PFSK-1 (cell line): ENCODE measurements around the gene UBA1.
A peak's percentile ranks its signal among the peaks of the same experiment; 100 is the strongest.

ENCODE experiments used
- FOXP2 ChIP-seq: optimal IDR thresholded peaks from 2 replicates; pipeline ENCODE3; 2011; ENCODE audit warnings: borderline replicate concordance, control low read depth, inconsistent platforms; ENCODE audit not compliant: insufficient read depth; ENCODE audit errors: extremely low read length, extremely low read depth
- POLR2AphosphoS5 ChIP-seq: IDR thresholded peaks from 2 replicates; pipeline ENCODE4 v1.6.1; 2012; ENCODE audit warnings: low read depth, mild to moderate bottlenecking, control low read depth, low read length, moderate library complexity
- SIN3A ChIP-seq: IDR thresholded peaks from 2 replicates; pipeline ENCODE4 v1.6.1; 2012; ENCODE audit warnings: mild to moderate bottlenecking, low read length, moderate library complexity, borderline replicate concordance; ENCODE audit not compliant: insufficient read depth
- TAF1 ChIP-seq: IDR thresholded peaks from 2 replicates; pipeline ENCODE4 v1.6.1; 2012; ENCODE audit warnings: low read length, control low read depth, borderline replicate concordance; ENCODE audit not compliant: insufficient read depth
- TF ChIP-seq, protein P1 (sequence below), 2 experiments: IDR thresholded peaks; 2 replicates each; pipeline versions ENCODE4 v1.6.1 to v1.8.0; 2011 to 2012; ENCODE audit warnings: low read depth in 2 of 2, low read length in 2 of 2, control low read depth in 1 of 2, inconsistent platforms in 1 of 2, mild to moderate bottlenecking in 1 of 2, moderate library complexity in 1 of 2; ENCODE audit not compliant: insufficient read depth in 1 of 2

Gene UBA1

DNA sequence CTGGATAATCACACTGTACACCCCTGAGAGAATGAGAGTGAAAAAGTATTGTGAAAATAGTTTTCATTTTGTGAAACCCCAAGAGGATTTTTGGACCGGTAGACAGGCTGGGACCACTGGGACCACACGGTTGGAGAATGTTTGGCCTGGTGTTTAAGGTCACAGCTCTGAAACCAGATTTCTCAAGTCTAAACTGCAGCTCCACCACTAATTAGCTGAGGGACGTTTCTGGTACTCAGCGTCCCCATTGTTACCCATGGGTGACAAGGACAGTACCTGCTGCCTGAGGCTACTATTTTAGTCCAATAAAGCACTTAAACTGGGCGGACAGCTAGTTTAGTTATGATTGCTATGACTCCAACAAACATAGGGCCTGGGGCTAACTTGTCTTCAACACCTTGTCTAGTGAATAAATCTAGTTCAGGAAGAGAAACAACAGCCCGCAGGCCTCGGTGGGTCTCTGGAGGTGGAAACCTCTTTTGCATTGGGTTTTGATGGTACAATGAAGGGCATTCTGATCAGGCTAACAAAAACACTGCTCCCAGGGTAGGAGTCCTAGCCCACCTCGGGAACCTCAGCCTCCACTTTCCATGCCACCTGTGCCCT lies 38.7 kb downstream of the UBA1 start:
- TF ChIP-seq SIN3A (no peak), FOXP2 (no peak), TAF1 (no peak), POLR2AphosphoS5 (no peak)
- TF ChIP-seq, protein P1, sequence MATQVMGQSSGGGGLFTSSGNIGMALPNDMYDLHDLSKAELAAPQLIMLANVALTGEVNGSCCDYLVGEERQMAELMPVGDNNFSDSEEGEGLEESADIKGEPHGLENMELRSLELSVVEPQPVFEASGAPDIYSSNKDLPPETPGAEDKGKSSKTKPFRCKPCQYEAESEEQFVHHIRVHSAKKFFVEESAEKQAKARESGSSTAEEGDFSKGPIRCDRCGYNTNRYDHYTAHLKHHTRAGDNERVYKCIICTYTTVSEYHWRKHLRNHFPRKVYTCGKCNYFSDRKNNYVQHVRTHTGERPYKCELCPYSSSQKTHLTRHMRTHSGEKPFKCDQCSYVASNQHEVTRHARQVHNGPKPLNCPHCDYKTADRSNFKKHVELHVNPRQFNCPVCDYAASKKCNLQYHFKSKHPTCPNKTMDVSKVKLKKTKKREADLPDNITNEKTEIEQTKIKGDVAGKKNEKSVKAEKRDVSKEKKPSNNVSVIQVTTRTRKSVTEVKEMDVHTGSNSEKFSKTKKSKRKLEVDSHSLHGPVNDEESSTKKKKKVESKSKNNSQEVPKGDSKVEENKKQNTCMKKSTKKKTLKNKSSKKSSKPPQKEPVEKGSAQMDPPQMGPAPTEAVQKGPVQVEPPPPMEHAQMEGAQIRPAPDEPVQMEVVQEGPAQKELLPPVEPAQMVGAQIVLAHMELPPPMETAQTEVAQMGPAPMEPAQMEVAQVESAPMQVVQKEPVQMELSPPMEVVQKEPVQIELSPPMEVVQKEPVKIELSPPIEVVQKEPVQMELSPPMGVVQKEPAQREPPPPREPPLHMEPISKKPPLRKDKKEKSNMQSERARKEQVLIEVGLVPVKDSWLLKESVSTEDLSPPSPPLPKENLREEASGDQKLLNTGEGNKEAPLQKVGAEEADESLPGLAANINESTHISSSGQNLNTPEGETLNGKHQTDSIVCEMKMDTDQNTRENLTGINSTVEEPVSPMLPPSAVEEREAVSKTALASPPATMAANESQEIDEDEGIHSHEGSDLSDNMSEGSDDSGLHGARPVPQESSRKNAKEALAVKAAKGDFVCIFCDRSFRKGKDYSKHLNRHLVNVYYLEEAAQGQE (IDR thresholded peaks at IDR 0.05; ENCODE audit: insufficient read depth in 1 of 2, low read depth in 2 of 2, low read length in 2 of 2), result no peak

- TF ChIP-seq FOXP2, result no peak
- no peak for TF ChIP-seq SIN3A
- no peak; the same call in 1 of the 2 replicates for TF ChIP-seq POLR2AphosphoS5
These were observed 39.2 kb downstream of the UBA1 start, which contains the start of gene USP11 for GRCh38 chrX:47232803-47233332. Gene USP11 (plus strand): TSS chrX:47233009. CDS start chrX:47233044, 35 bp downstream.

GRCh38 chrX:47233333-47234113 lies 39.9 kb downstream of the UBA1 start:
- TF ChIP-seq SIN3A, result no peak; the same call in 1 of the 2 replicates
- TF ChIP-seq POLR2AphosphoS5, result peak; percentile 65
- TF ChIP-seq FOXP2, result no peak
- TF ChIP-seq TAF1, result peak; percentile 70; the same call in 1 of the 2 replicates
- TF ChIP-seq, protein P1 (IDR thresholded peaks at IDR 0.05; ENCODE audit: insufficient read depth in 1 of 2, low read depth in 2 of 2, low read length in 2 of 2), result no peak

DNA sequence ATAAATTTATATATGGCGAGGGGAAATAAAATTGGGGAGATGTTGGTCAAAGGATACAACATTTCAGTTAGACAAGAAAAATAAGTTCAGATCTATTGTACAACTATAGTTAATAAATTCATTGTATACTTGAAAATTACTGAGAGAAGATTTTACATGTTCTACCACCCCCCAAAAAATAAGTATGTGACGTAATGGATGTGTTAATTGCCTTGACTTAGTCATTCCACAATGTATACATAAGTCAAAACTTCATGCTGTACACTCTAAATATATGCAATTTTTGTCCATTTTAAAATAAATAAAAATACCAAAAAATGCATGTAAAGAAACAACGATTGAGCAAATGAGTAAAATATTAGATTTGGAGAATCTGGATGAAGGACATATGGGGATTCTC lies 41.0 kb downstream of the UBA1 start:
- no peak for TF ChIP-seq SIN3A
- TF ChIP-seq TAF1, result no peak
- TF ChIP-seq, protein P1 (IDR thresholded peaks at IDR 0.05; ENCODE audit: insufficient read depth in 1 of 2, low read depth in 2 of 2, low read length in 2 of 2), result no peak
- TF ChIP-seq POLR2AphosphoS5, result no peak
- TF ChIP-seq FOXP2, result no peak

DNA sequence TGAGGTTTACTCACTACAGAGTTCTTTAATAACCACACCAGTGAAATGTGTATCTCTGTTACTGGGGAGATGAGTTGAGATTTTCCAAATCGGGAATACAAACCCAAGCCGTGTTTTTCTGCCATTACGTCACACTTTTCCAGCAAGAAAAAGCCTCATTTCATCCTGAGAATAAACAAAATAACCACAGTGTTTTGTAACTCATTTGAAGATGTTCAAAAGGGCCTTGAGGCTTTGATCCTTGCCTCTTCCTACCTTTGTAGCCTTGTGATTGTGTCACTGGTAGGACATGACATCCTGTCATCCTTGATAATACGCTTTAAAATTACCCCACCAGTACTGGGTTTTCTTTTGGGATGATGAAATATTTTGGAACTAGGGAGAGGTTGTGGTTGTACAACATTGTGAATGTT lies 42.1 kb downstream of the UBA1 start:
- TF ChIP-seq TAF1 (no peak), POLR2AphosphoS5 (no peak), SIN3A (no peak), FOXP2 (no peak)
- TF ChIP-seq, protein P1 (IDR thresholded peaks at IDR 0.05; ENCODE audit: insufficient read depth in 1 of 2, low read depth in 2 of 2, low read length in 2 of 2), result no peak
